Activated T-helper 1 cell treated with anti-CD3 and anti-CD28 coated beads, Interleukin-12 subunit alpha, Interleukin-12 subunit beta, Interleukin-2, Interleukin-4 antibody, amounts not matched to agents 30 ng/mL and 10 ng/mL and 1 ng/mL, durations not matched to agents 14 hours and 24 hours and 36 hours (primary cell): ENCODE data around the gene CRYL1. TPM values are rescaled to one million over a fixed set of nuclear protein-coding genes. Genes with fewer than 3 reads are reported as not detected.

Experiments used
- DNase-seq: peaks from one replicate; pipeline ENCODE4 v3.0.0; 2021; ENCODE audit warnings: low spot score
- H3K27ac Mint-ChIP-seq: one replicate; pipeline ENCODE4 v1.8.0; 2021; ENCODE audit warnings: mild to moderate bottlenecking, mixed read lengths
- H3K27me3 Mint-ChIP-seq: one replicate; pipeline ENCODE4 v1.8.0; 2022; ENCODE audit warnings: mild to moderate bottlenecking, moderate library complexity, mixed read lengths; ENCODE audit not compliant: insufficient read depth
- H3K36me3 Mint-ChIP-seq: one replicate; pipeline ENCODE4 v1.8.0; 2021; ENCODE audit warnings: low read depth, mixed read lengths
- H3K4me1 Mint-ChIP-seq: one replicate; pipeline ENCODE4 v1.8.0; 2021; ENCODE audit warnings: low read depth, mixed read lengths
- H3K4me3 Mint-ChIP-seq: one replicate; pipeline ENCODE4 v1.8.0; 2021; ENCODE audit warnings: mild to moderate bottlenecking, moderate library complexity, mixed read lengths
- H3K9me3 Mint-ChIP-seq: one replicate; pipeline ENCODE4 v1.8.0; 2021; ENCODE audit warnings: mixed read lengths
- intact Hi-C: fragments of 100-400 bp; cut with micrococcal nuclease; formaldehyde crosslinking; loops from one replicate; pipeline ENCODE4 v1.15.1; 2024
- total RNA-seq: library from RNA; stranded (reverse); gene quantifications from 2 replicates; pipeline ENCODE4 v1.2.3, GENCODE V29; 2022

Gene CRYL1
- total RNA-seq, 1 donor from 2014 or later = 5.6 TPM

GRCh38 chr13:20457670-20458069 lies 68.0 kb downstream of the CRYL1 start:
- Mint-ChIP-seq H3K27me3 (peaks cover 2% of the 10 kb centered on the region), H3K36me3 (peaks cover 1% of the 10 kb centered on the region), H3K9me3 (peaks cover 6% of the 10 kb centered on the region), H3K27ac (no peak overlapping the region), H3K4me1 (peaks cover 33% of the 10 kb centered on the region), H3K4me3 (no peak overlapping the region)
- intact Hi-C loops = no loop called here
- DNase-seq = no peak

- H3K27ac Mint-ChIP-seq = no peak overlapping the region
Measured at GRCh38 chr13:20456737-20457136, 68.9 kb downstream of the CRYL1 start.

GRCh38 chr13:20451397-20451796 lies 74.3 kb downstream of the CRYL1 start:
- Mint-ChIP-seq H3K9me3 (peaks cover 34% of the 10 kb centered on the region), H3K27ac (no peak overlapping the region), H3K36me3 (peaks cover 1% of the 10 kb centered on the region), H3K27me3 (peaks cover 7% of the 10 kb centered on the region), H3K4me1 (peaks cover 10% of the 10 kb centered on the region), H3K4me3 (no peak overlapping the region)
- intact Hi-C loops = no loop called here
- no peak for DNase-seq

More at GRCh38 chr13:20456737-20457136, 68.9 kb downstream of the CRYL1 start:
- H3K4me1 Mint-ChIP-seq = peaks cover 25% of the 10 kb centered on the region
- H3K4me3 Mint-ChIP-seq = no peak overlapping the region
- H3K9me3 Mint-ChIP-seq = peaks cover 8% of the 10 kb centered on the region
- intact Hi-C loops = no loop called here
- H3K27me3 Mint-ChIP-seq = peaks cover 2% of the 10 kb centered on the region
- DNase-seq = no peak
- peaks cover 1% of the 10 kb centered on the region for H3K36me3 Mint-ChIP-seq

GRCh38 chr13:20448470-20448869 lies 77.2 kb downstream of the CRYL1 start:
- peaks cover 29% of the 10 kb centered on the region for H3K9me3 Mint-ChIP-seq
- H3K27ac Mint-ChIP-seq = no peak overlapping the region
- H3K4me3 Mint-ChIP-seq = no peak overlapping the region
- peaks cover 9% of the 10 kb centered on the region for H3K4me1 Mint-ChIP-seq
- intact Hi-C loops = no loop called here
- H3K27me3 Mint-ChIP-seq = peaks cover 5% of the 10 kb centered on the region
- DNase-seq = no peak
- H3K36me3 Mint-ChIP-seq = peaks cover 3% of the 10 kb centered on the region

GRCh38 chr13:20446900-20447299 lies 78.8 kb downstream of the CRYL1 start:
- no peak overlapping the region for H3K4me3 Mint-ChIP-seq
- H3K27me3 Mint-ChIP-seq = peaks cover 5% of the 10 kb centered on the region
- DNase-seq = no peak
- peaks cover 3% of the 10 kb centered on the region for H3K36me3 Mint-ChIP-seq
- peaks cover 28% of the 10 kb centered on the region for H3K9me3 Mint-ChIP-seq
- intact Hi-C loops = no loop called here
- H3K27ac Mint-ChIP-seq = no peak overlapping the region
- H3K4me1 Mint-ChIP-seq = peaks cover 9% of the 10 kb centered on the region

- no peak overlapping the region for H3K4me3 Mint-ChIP-seq
- no peak for DNase-seq
Measured at GRCh38 chr13:20446405-20446804, 79.3 kb downstream of the CRYL1 start.

GRCh38 chr13:20442798-20443381 lies 82.8 kb downstream of the CRYL1 start:
- Mint-ChIP-seq H3K4me3 (no peak overlapping the region), H3K36me3 (peaks cover 1% of the 10 kb centered on the region), H3K27me3 (peaks cover 1% of the 10 kb centered on the region), H3K9me3 (peaks cover 10% of the 10 kb centered on the region), H3K27ac (no peak overlapping the region), H3K4me1 (no peaks in the 10 kb centered on the region)
- DNase-seq = no peak
- intact Hi-C loops = loop anchor here (2.0 kb wide), 1 partner anchor 14 kb away; no protein-coding TSS in a partner anchor

More at GRCh38 chr13:20446405-20446804, 79.3 kb downstream of the CRYL1 start:
- H3K4me1 Mint-ChIP-seq = peaks cover 4% of the 10 kb centered on the region
- peaks cover 5% of the 10 kb centered on the region for H3K27me3 Mint-ChIP-seq
- intact Hi-C loops = no loop called here
- H3K27ac Mint-ChIP-seq = no peak overlapping the region
- peaks cover 3% of the 10 kb centered on the region for H3K36me3 Mint-ChIP-seq
- peaks cover 26% of the 10 kb centered on the region for H3K9me3 Mint-ChIP-seq

- DNase-seq = no peak
- Mint-ChIP-seq H3K27me3 (no peaks in the 10 kb centered on the region), H3K27ac (no peak overlapping the region), H3K4me1 (no peaks in the 10 kb centered on the region), H3K9me3 (peaks cover 5% of the 10 kb centered on the region), H3K36me3 (peaks cover 1% of the 10 kb centered on the region), H3K4me3 (no peak overlapping the region)
- intact Hi-C loops = loop anchor here (2.0 kb wide), 1 partner anchor 14 kb away; no protein-coding TSS in a partner anchor
Measured at GRCh38 chr13:20442375-20442774, 83.3 kb downstream of the CRYL1 start.

- H3K27me3 Mint-ChIP-seq = no peaks in the 10 kb centered on the region
- no peak overlapping the region for H3K4me3 Mint-ChIP-seq
- DNase-seq = no peak
- H3K27ac Mint-ChIP-seq = no peak overlapping the region
- no peaks in the 10 kb centered on the region for H3K9me3 Mint-ChIP-seq
- intact Hi-C loops = loop anchor here (2.0 kb wide), 1 partner anchor 13 kb away; no protein-coding TSS in a partner anchor
- peaks cover 1% of the 10 kb centered on the region for H3K36me3 Mint-ChIP-seq
- no peaks in the 10 kb centered on the region for H3K4me1 Mint-ChIP-seq
Measured at GRCh38 chr13:20441879-20442278, 83.8 kb downstream of the CRYL1 start.

GRCh38 chr13:20441056-20441455 lies 84.6 kb downstream of the CRYL1 start:
- Mint-ChIP-seq H3K4me1 (no peaks in the 10 kb centered on the region), H3K27me3 (no peaks in the 10 kb centered on the region), H3K4me3 (no peak overlapping the region), H3K36me3 (peaks cover 1% of the 10 kb centered on the region), H3K27ac (no peak overlapping the region), H3K9me3 (no peaks in the 10 kb centered on the region)
- no peak for DNase-seq
- intact Hi-C loops = no loop called here

- Mint-ChIP-seq H3K27me3 (no peaks in the 10 kb centered on the region), H3K36me3 (no peaks in the 10 kb centered on the region), H3K4me1 (no peaks in the 10 kb centered on the region), H3K9me3 (no peaks in the 10 kb centered on the region), H3K4me3 (no peak overlapping the region), H3K27ac (no peak overlapping the region)
- intact Hi-C loops = no loop called here
- DNase-seq = no peak
Measured at GRCh38 chr13:20439261-20439660, 86.4 kb downstream of the CRYL1 start.

- intact Hi-C loops = no loop called here
Measured at GRCh38 chr13:20438801-20439200, 86.9 kb downstream of the CRYL1 start.

GRCh38 chr13:20436505-20436904 lies 89.2 kb downstream of the CRYL1 start:
- Mint-ChIP-seq H3K27ac (no peak overlapping the region), H3K36me3 (no peaks in the 10 kb centered on the region), H3K27me3 (no peaks in the 10 kb centered on the region), H3K9me3 (no peaks in the 10 kb centered on the region), H3K4me1 (no peaks in the 10 kb centered on the region), H3K4me3 (no peak overlapping the region)
- intact Hi-C loops = no loop called here
- no peak for DNase-seq

More at GRCh38 chr13:20438801-20439200, 86.9 kb downstream of the CRYL1 start:
- H3K27ac Mint-ChIP-seq = no peak overlapping the region
- no peaks in the 10 kb centered on the region for H3K27me3 Mint-ChIP-seq
- H3K4me3 Mint-ChIP-seq = no peak overlapping the region
- no peaks in the 10 kb centered on the region for H3K4me1 Mint-ChIP-seq
- no peaks in the 10 kb centered on the region for H3K36me3 Mint-ChIP-seq
- no peaks in the 10 kb centered on the region for H3K9me3 Mint-ChIP-seq
- DNase-seq = no peak
